ES-I3 (cell line): ENCODE results near the gene ZBTB6.
"Not testable (repeated sequence)": the region's sequence is repeated elsewhere in the genome, so short reads cannot be mapped to it uniquely, and the experiment has no call there.

Experiments
- H3K36me3 ChIP-seq: 2 replicates; pipeline ENCODE4 v1.6.1; 2013; ENCODE audit warnings: mild to moderate bottlenecking, low read length, control low read depth, moderate library complexity; ENCODE audit not compliant: insufficient read depth
- H3K4me1 ChIP-seq: 2 replicates; pipeline ENCODE4 v1.6.1; 2013; ENCODE audit warnings: mild to moderate bottlenecking, control low read depth, low read length; ENCODE audit not compliant: insufficient read depth
- H3K9ac ChIP-seq: 2 replicates; pipeline ENCODE4 v1.6.1; 2013; ENCODE audit warnings: low read depth, mild to moderate bottlenecking, low read length, moderate library complexity
- H3K9me3 ChIP-seq: 2 replicates; pipeline ENCODE4 v1.6.1; 2013; ENCODE audit warnings: mild to moderate bottlenecking, low read length, moderate library complexity; ENCODE audit not compliant: control insufficient read depth, insufficient read depth

Gene ZBTB6

GRCh38 chr9:122940454-122940748 is 27.3 kb upstream of the ZBTB6 start:
- Histone ChIP-seq H3K9ac (peak overlapping the region; percentile 53), H3K9me3 (no peaks in the 10 kb centered on the region), H3K36me3 (no peaks in the 10 kb centered on the region), H3K4me1 (peaks cover 4% of the 10 kb centered on the region; the same call in 1 of the 2 replicates)

GRCh38 chr9:122939601-122940000 is 26.5 kb upstream of the ZBTB6 start:
- Histone ChIP-seq H3K36me3 (no peaks in the 10 kb centered on the region), H3K4me1 (no peaks in the 10 kb centered on the region), H3K9ac (no peak overlapping the region), H3K9me3 (no peaks in the 10 kb centered on the region)

- H3K36me3 ChIP-seq, result no peaks in the 10 kb centered on the region
- no peaks in the 10 kb centered on the region for H3K9me3 ChIP-seq
- H3K4me1 ChIP-seq, result no peaks in the 10 kb centered on the region
- no peak overlapping the region for H3K9ac ChIP-seq
Measured at GRCh38 chr9:122936883-122937282, 23.8 kb upstream of the ZBTB6 start.

- Histone ChIP-seq H3K36me3 (no peaks in the 10 kb centered on the region), H3K9me3 (no peaks in the 10 kb centered on the region), H3K9ac (no peak overlapping the region), H3K4me1 (no peaks in the 10 kb centered on the region)
Measured at GRCh38 chr9:122936464-122936863, 23.3 kb upstream of the ZBTB6 start.

- H3K36me3 ChIP-seq, result no peaks in the 10 kb centered on the region
- H3K4me1 ChIP-seq, result peaks cover 10% of the 10 kb centered on the region; the same call in 1 of the 2 replicates
- no peaks in the 10 kb centered on the region for H3K9me3 ChIP-seq
- H3K9ac ChIP-seq, result peak within 1 kb of the TSS; percentile 88
Measured at GRCh38 chr9:122931226-122932121, 18.4 kb upstream of the ZBTB6 start, which contains the start of gene ZBTB26. ZBTB26 (minus strand) TSS chr9:122931512; CDS start chr9:122919934, 11,578 bp downstream.

GRCh38 chr9:122930541-122931225 is 17.6 kb upstream of the ZBTB6 start:
- Histone ChIP-seq H3K4me1 (peaks cover 10% of the 10 kb centered on the region; the same call in 1 of the 2 replicates), H3K9me3 (no peaks in the 10 kb centered on the region), H3K9ac (peak overlapping the region; percentile 88), H3K36me3 (no peaks in the 10 kb centered on the region)

- H3K9me3 ChIP-seq, result no peaks in the 10 kb centered on the region
- H3K4me1 ChIP-seq, result peaks cover 10% of the 10 kb centered on the region; the same call in 1 of the 2 replicates
- no peaks in the 10 kb centered on the region for H3K36me3 ChIP-seq
- H3K9ac ChIP-seq, result no peak overlapping the region
Measured at GRCh38 chr9:122929796-122930354, 16.8 kb upstream of the ZBTB6 start.

- no peaks in the 10 kb centered on the region for H3K36me3 ChIP-seq
- H3K9me3 ChIP-seq, result no peaks in the 10 kb centered on the region
- H3K4me1 ChIP-seq, result no peaks in the 10 kb centered on the region; the same call in 1 of the 2 replicates
- no peak overlapping the region for H3K9ac ChIP-seq
Measured at GRCh38 chr9:122923947-122924346, 10.8 kb upstream of the ZBTB6 start.

GRCh38 chr9:122922713-122923112 is 9.6 kb upstream of the ZBTB6 start:
- no peaks in the 10 kb centered on the region for H3K9me3 ChIP-seq

GRCh38 chr9:122918310-122918709 is 5.2 kb upstream of the ZBTB6 start:
- Histone ChIP-seq H3K4me1 (no peaks in the 10 kb centered on the region; the same call in 1 of the 2 replicates), H3K36me3 (no peaks in the 10 kb centered on the region), H3K9ac (no peak overlapping the region), H3K9me3 (no peaks in the 10 kb centered on the region)

More at GRCh38 chr9:122922713-122923112, 9.6 kb upstream of the ZBTB6 start:
- Histone ChIP-seq H3K4me1 (no peaks in the 10 kb centered on the region; the same call in 1 of the 2 replicates), H3K36me3 (no peaks in the 10 kb centered on the region), H3K9ac (no peak overlapping the region)

- H3K9me3 ChIP-seq, result no peaks in the 10 kb centered on the region
- H3K4me1 ChIP-seq, result peaks cover 6% of the 10 kb centered on the region
- H3K9ac ChIP-seq, result peak overlapping the region; percentile 99
- peaks cover 9% of the 10 kb centered on the region for H3K36me3 ChIP-seq
Measured at GRCh38 chr9:122912671-122912963, 506 bp downstream of the ZBTB6 start.

GRCh38 chr9:122906122-122906521 is 7.0 kb downstream of the ZBTB6 start:
- not testable (repeated sequence) for H3K9me3 ChIP-seq, H3K36me3 ChIP-seq, H3K9ac ChIP-seq, H3K4me1 ChIP-seq

- Histone ChIP-seq H3K9me3 (no peaks in the 10 kb centered on the region), H3K9ac (peak within 1 kb of the TSS; percentile 98), H3K36me3 (no peaks in the 10 kb centered on the region)
Measured at GRCh38 chr9:122904823-122905710, 8.1 kb downstream of the ZBTB6 start, which contains the start of gene RC3H2. RC3H2 (minus strand) TSS chr9:122905359; CDS start chr9:122897509, 7,850 bp downstream.

GRCh38 chr9:122904466-122904822 is 8.7 kb downstream of the ZBTB6 start:
- Histone ChIP-seq H3K36me3 (no peaks in the 10 kb centered on the region), H3K9me3 (no peaks in the 10 kb centered on the region), H3K9ac (peak overlapping the region; percentile 98), H3K4me1 (no peaks in the 10 kb centered on the region)

More at GRCh38 chr9:122904823-122905710, 8.1 kb downstream of the ZBTB6 start, which contains the start of gene RC3H2:
- H3K4me1 ChIP-seq, result no peaks in the 10 kb centered on the region
